Liver (tissue), 9 donors: Measurements from ENCODE around the gene TAB2. TPM values are rescaled to one million over a fixed set of nuclear protein-coding genes. Genes with fewer than 3 reads are reported as not detected.

Source experiments
- DNase-seq: peaks from one replicate; pipeline ENCODE4 v3.0.0-alpha.2; 2017; ENCODE audit warnings: low spot score
- H3K27ac ChIP-seq, 2 donors: one replicate each; pipeline ENCODE4 v1.7.0; 2013; ENCODE audit warnings: inconsistent platforms in 2 of 2, low read length in 2 of 2, control low read depth in 1 of 2, low read depth in 1 of 2, mild to moderate bottlenecking in 1 of 2
- H3K27me3 ChIP-seq, 4 donors: one replicate each; pipeline versions ENCODE4 v1.6.1 to v1.7.0; 2013; ENCODE audit warnings: low read length in 3 of 4, inconsistent platforms in 1 of 4, mild to moderate bottlenecking in 1 of 4, moderate library complexity in 1 of 4; ENCODE audit not compliant: control insufficient read depth in 4 of 4, insufficient read depth in 4 of 4
- H3K36me3 ChIP-seq, 4 donors: one replicate each; pipeline versions ENCODE4 v1.6.1 to v1.7.0; 2013; ENCODE audit warnings: low read length in 3 of 4, mild to moderate bottlenecking in 3 of 4, low read depth in 1 of 4, moderate library complexity in 1 of 4; ENCODE audit not compliant: control insufficient read depth in 4 of 4, insufficient read depth in 3 of 4
- H3K4me1 ChIP-seq, 4 donors: one replicate each; pipeline versions ENCODE4 v1.6.1 to v1.7.0; 2013; ENCODE audit warnings: low read length in 3 of 4, mild to moderate bottlenecking in 3 of 4, moderate library complexity in 1 of 4; ENCODE audit not compliant: control insufficient read depth in 4 of 4, insufficient read depth in 4 of 4
- H3K4me3 ChIP-seq, 3 donors: one replicate each; pipeline versions ENCODE4 v1.6.1 to v1.7.0; 2013; ENCODE audit warnings: low read length in 3 of 3, control low read depth in 1 of 3, low read depth in 1 of 3, mild to moderate bottlenecking in 1 of 3
- H3K9ac ChIP-seq, 2 donors: one replicate each; pipeline ENCODE4 v1.7.0; 2013; ENCODE audit warnings: low read length in 2 of 2, mild to moderate bottlenecking in 2 of 2, moderate library complexity in 2 of 2, control low read depth in 1 of 2, low read depth in 1 of 2
- H3K9me3 ChIP-seq, 4 donors: one replicate each; pipeline versions ENCODE4 v1.6.1 to v1.7.0; 2013; ENCODE audit warnings: low read length in 3 of 4; ENCODE audit not compliant: control insufficient read depth in 4 of 4
- ATF3 ChIP-seq: IDR thresholded peaks from 2 replicates; pipeline ENCODE4 v1.6.1; 2016; ENCODE audit warnings: antibody characterized with exemption
- EGR1 ChIP-seq, 2 donors: IDR thresholded peaks; 2 replicates each; pipeline ENCODE4 v1.6.1; 2016 to 2018; ENCODE audit warnings: antibody characterized with exemption in 2 of 2, low read depth in 2 of 2
- FOXA1 ChIP-seq: IDR thresholded peaks from 2 replicates; pipeline ENCODE4 v1.6.1; 2016; ENCODE audit warnings: antibody characterized with exemption
- FOXA2 ChIP-seq: IDR thresholded peaks from 2 replicates; pipeline ENCODE4 v1.6.1; 2016; ENCODE audit warnings: antibody characterized with exemption
- GABPA ChIP-seq, 2 donors: IDR thresholded peaks in 1 of 2; conservative IDR thresholded peaks in 1 of 2; 2 replicates each; pipeline ENCODE4 v1.6.1; 2016; ENCODE audit warnings: antibody characterized with exemption in 2 of 2, mild to moderate bottlenecking in 1 of 2, moderate library complexity in 1 of 2
- HNF4A ChIP-seq, 2 donors: conservative IDR thresholded peaks; 2 replicates each; pipeline ENCODE4 v1.6.1; 2016; ENCODE audit warnings: antibody characterized with exemption in 2 of 2, mild to moderate bottlenecking in 2 of 2
- HNF4G ChIP-seq: IDR thresholded peaks from 2 replicates; pipeline ENCODE4 v1.6.1; 2016; ENCODE audit warnings: antibody characterized with exemption
- JUND ChIP-seq, 2 donors: IDR thresholded peaks; 2 replicates each; pipeline ENCODE4 v1.6.1; 2016; ENCODE audit warnings: antibody characterized with exemption in 2 of 2
- MAX ChIP-seq: IDR thresholded peaks from 2 replicates; pipeline ENCODE4 v1.6.1; 2016; ENCODE audit warnings: antibody characterized with exemption
- NR2F2 ChIP-seq: IDR thresholded peaks from 2 replicates; pipeline ENCODE4 v1.6.1; 2016; ENCODE audit warnings: antibody characterized with exemption
- REST ChIP-seq: IDR thresholded peaks from 2 replicates; pipeline ENCODE4 v1.6.1; 2016; ENCODE audit warnings: antibody characterized with exemption, mild to moderate bottlenecking
- RXRA ChIP-seq, 2 donors: IDR thresholded peaks; 2 replicates each; pipeline ENCODE4 v1.6.1; 2017 to 2018; ENCODE audit warnings: antibody characterized with exemption in 2 of 2, mild to moderate bottlenecking in 1 of 2
- SP1 ChIP-seq: IDR thresholded peaks from 2 replicates; pipeline ENCODE4 v1.6.1; 2018; ENCODE audit warnings: antibody characterized with exemption, mild to moderate bottlenecking
- TAF1 ChIP-seq: conservative IDR thresholded peaks from 2 replicates; pipeline ENCODE4 v1.6.1; 2016; ENCODE audit warnings: antibody characterized with exemption, mild to moderate bottlenecking
- YY1 ChIP-seq: IDR thresholded peaks from 2 replicates; pipeline ENCODE4 v1.6.1; 2016; ENCODE audit warnings: antibody characterized with exemption, mild to moderate bottlenecking
- ZBTB33 ChIP-seq: IDR thresholded peaks from 2 replicates; pipeline ENCODE4 v1.6.1; 2016; ENCODE audit warnings: antibody characterized with exemption
- WGBS: extraction: QIAGEN DNeasy Blood & Tissue Kit; methylation state at CpG from one replicate; pipeline ENCODE4 v1.1.7; 2013; 5-methylcytosine and 5-hydroxymethylcytosine counted together
- polyA plus RNA-seq, 2 donors: library from polyadenylated mRNA; stranded (reverse) in 1 of 2; unstranded in 1 of 2; fragments of 200-250 nt in 1 of 2; fragments of >200 nt in 1 of 2; fragmentation: Nextera tagmentation in 1 of 2; extraction: Ambion mirVana in 1 of 2; gene quantifications; one replicate each; pipeline versions ENCODE4 v1.2.1 to v1.2.3, GENCODE V29; 2013 to 2015
- total RNA-seq, 2 donors: library from RNA; depleted of rRNA; stranded (reverse); fragments of >200 nt; gene quantifications; one replicate each; pipeline ENCODE4 v1.2.3, GENCODE V29; 2014
- TF ChIP-seq, protein P1 (sequence below): fragments of 150-350 bp; IDR thresholded peaks from 2 replicates; pipeline ENCODE4 v1.5.1; 2017; ENCODE audit warnings: improper control_type of control experiment, low read depth, low read length; ENCODE audit not compliant: missing input control
- donor health status: healthy.
- donor health status: healthy.
- donor health status: healthy.
- donor health status: healthy.
- donor health status: healthy.

Gene TAB2
- total and polyA plus RNA-seq, 4 donors = 10.5 to 25.6 (median 18.0) TPM

DNA sequence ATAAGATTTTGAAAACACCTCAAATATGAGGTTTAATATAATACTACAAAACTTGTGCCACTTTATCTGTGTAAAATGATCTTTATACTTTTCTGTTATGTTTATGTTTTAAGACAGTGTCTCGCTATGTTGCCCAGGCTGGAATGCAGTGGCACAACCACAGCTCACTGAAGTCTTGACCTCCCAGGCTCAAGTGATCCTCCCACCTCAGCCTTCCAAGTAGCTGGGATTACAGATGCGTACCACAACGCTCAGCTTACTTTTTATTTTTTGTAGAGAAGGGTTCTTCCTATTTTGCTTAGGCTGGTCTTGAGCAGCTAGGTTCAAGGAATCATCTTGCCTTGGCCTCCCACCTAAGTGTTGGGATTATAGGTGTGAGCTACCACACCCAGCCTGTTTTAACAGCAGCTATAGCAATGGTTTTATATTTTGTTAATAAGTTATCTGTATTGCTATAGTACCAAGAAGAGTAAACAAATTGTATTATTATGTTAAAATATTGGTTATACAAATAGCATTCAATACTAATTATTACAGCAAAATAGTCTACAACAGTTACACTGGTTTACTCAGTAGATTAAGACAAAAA lies 8.2 kb downstream of the TAB2 start:
- WGBS = 93% methylated on average over 3 of the region's 3 CpGs
- Histone ChIP-seq H3K9me3 (no peaks in the 10 kb centered on the region), H3K9ac (no peak overlapping the region), H3K36me3 (no peaks in the 10 kb centered on the region), H3K4me3 (no peak overlapping the region), H3K27ac (no peak overlapping the region), H3K4me1 (peaks cover 7 to 27% (median 18%) of the 10 kb centered on the region in 4 donors), H3K27me3 (no peaks in the 10 kb centered on the region)
- DNase-seq = no peak
- TF ChIP-seq REST = no peak
- TF ChIP-seq EGR1 (IDR thresholded peaks at IDR 0.05; ENCODE audit: low read depth in 2 of 2) = no peak
- no peak for TF ChIP-seq SP1
- TF ChIP-seq, protein P1, sequence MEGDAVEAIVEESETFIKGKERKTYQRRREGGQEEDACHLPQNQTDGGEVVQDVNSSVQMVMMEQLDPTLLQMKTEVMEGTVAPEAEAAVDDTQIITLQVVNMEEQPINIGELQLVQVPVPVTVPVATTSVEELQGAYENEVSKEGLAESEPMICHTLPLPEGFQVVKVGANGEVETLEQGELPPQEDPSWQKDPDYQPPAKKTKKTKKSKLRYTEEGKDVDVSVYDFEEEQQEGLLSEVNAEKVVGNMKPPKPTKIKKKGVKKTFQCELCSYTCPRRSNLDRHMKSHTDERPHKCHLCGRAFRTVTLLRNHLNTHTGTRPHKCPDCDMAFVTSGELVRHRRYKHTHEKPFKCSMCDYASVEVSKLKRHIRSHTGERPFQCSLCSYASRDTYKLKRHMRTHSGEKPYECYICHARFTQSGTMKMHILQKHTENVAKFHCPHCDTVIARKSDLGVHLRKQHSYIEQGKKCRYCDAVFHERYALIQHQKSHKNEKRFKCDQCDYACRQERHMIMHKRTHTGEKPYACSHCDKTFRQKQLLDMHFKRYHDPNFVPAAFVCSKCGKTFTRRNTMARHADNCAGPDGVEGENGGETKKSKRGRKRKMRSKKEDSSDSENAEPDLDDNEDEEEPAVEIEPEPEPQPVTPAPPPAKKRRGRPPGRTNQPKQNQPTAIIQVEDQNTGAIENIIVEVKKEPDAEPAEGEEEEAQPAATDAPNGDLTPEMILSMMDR = no peak
- no peak for TF ChIP-seq MAX
- TF ChIP-seq ZBTB33 = no peak
- TF ChIP-seq NR2F2 = no peak
- no peak for TF ChIP-seq JUND (IDR thresholded peaks at IDR 0.05)
- no peak for TF ChIP-seq GABPA (IDR thresholded peaks at IDR 0.05 in 1 of 2, conservative IDR thresholded peaks at IDR 0.05 in 1 of 2)
- no peak for TF ChIP-seq FOXA1
- no peak for TF ChIP-seq ATF3
- no peak for TF ChIP-seq YY1
- TF ChIP-seq TAF1 = no peak
- no peak for TF ChIP-seq HNF4A (conservative IDR thresholded peaks at IDR 0.05)
- no peak for TF ChIP-seq RXRA (IDR thresholded peaks at IDR 0.05)
- no peak for TF ChIP-seq HNF4G
- no peak for TF ChIP-seq FOXA2
